ENCODE measurements around the gene ALPI.

DNA sequence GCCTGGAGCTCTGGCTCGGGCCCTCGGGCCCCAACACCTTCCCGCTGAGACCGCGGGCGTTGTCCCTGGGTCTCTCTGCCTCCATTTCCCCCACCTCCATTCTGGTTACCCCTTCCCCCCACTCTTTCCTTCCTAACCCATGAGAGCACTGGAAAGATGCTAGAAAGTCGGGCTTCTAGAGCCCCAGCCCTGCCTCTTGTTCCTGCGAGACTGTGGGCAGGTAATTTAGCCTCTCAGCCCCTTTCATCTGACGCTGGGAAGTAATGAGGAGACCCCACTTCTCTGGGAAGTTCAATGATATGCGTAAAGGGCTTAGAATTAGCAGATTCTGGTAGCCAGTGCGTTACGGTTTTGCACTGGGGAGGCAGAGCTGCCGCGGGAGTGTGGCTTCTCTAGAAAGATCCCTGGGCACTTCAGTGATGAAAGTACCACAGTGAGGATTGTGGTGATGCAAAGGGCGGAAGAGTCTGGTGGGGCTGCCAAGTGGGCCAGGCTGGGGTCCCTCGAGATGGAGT, 47.9 kb downstream of the ALPI start:
- TF ChIP-seq FOXP2 (optimal IDR thresholded peaks at IDR 0.05; ENCODE audit: control extremely low read depth, extremely low read length, insufficient read depth) (no peak), EZH2 (IDR thresholded peaks at IDR 0.05) (no peak)
